H1 (cell line): Measurements from ENCODE around the gene P3H4.

ENCODE experiments used
- CREB1 ChIP-seq: IDR thresholded peaks from 2 replicates; pipeline ENCODE4 v1.6.1; 2012; ENCODE audit warnings: inconsistent platforms
- MAFK ChIP-seq: IDR thresholded peaks from 2 replicates; pipeline ENCODE4 v1.6.1; 2012; ENCODE audit warnings: low read depth, mild to moderate bottlenecking, improper control_type of control experiment, low read length
- POLR2AphosphoS5 ChIP-seq: IDR thresholded peaks from 2 replicates; pipeline ENCODE4 v1.6.1; 2011; ENCODE audit warnings: low read depth, low read length
- RAD21 ChIP-seq, 2 experiments: IDR thresholded peaks in 1 of 2; conservative IDR thresholded peaks in 1 of 2; 2 replicates each; pipeline ENCODE4 v1.6.1; 2011; ENCODE audit warnings: low read depth in 2 of 2, low read length in 2 of 2, improper control_type of control experiment in 1 of 2, inconsistent platforms in 1 of 2, mild to moderate bottlenecking in 1 of 2, moderate library complexity in 1 of 2
- RBBP5 ChIP-seq: IDR thresholded peaks from 2 replicates; pipeline ENCODE4 v1.7.1; 2012; ENCODE audit warnings: low read depth, mild to moderate bottlenecking, inconsistent platforms, low read length, moderate library complexity, borderline replicate concordance
- YY1 ChIP-seq: IDR thresholded peaks from 2 replicates; pipeline ENCODE4 v1.6.1; 2011; ENCODE audit warnings: low read depth, mild to moderate bottlenecking, low read length
- TF ChIP-seq, protein P1 (sequence below), 3 experiments: IDR thresholded peaks; 1 replicate in 2 of 3; 2 replicates in 1 of 3; pipeline versions ENCODE4 v1.5.1 to v1.6.1; 2011; ENCODE audit warnings: low read length in 3 of 3, mild to moderate bottlenecking in 3 of 3, inconsistent platforms in 2 of 3, low read depth in 1 of 3, moderate library complexity in 1 of 3; ENCODE audit not compliant: insufficient read depth in 1 of 3; ENCODE audit errors: control extremely low read depth in 1 of 3
- TF ChIP-seq, protein P2 (sequence below): IDR thresholded peaks from 2 replicates; pipeline ENCODE4 v1.6.1; 2011; ENCODE audit warnings: low read length, improper control_type of control experiment
- TF ChIP-seq, protein P3 (sequence below): IDR thresholded peaks from 2 replicates; pipeline ENCODE4 v1.6.1; 2012; ENCODE audit warnings: inconsistent platforms

GRCh38 chr17:41810659-41811548, 845 bp downstream of the P3H4 start:
- TF ChIP-seq, protein P1, sequence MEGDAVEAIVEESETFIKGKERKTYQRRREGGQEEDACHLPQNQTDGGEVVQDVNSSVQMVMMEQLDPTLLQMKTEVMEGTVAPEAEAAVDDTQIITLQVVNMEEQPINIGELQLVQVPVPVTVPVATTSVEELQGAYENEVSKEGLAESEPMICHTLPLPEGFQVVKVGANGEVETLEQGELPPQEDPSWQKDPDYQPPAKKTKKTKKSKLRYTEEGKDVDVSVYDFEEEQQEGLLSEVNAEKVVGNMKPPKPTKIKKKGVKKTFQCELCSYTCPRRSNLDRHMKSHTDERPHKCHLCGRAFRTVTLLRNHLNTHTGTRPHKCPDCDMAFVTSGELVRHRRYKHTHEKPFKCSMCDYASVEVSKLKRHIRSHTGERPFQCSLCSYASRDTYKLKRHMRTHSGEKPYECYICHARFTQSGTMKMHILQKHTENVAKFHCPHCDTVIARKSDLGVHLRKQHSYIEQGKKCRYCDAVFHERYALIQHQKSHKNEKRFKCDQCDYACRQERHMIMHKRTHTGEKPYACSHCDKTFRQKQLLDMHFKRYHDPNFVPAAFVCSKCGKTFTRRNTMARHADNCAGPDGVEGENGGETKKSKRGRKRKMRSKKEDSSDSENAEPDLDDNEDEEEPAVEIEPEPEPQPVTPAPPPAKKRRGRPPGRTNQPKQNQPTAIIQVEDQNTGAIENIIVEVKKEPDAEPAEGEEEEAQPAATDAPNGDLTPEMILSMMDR (IDR thresholded peaks at IDR 0.05; ENCODE audit: control extremely low read depth in 1 of 3, insufficient read depth in 1 of 3, low read depth in 1 of 3, low read length in 3 of 3), result no peak
- TF ChIP-seq YY1 (no peak), CREB1 (no peak), RBBP5 (no peak), RAD21 (IDR thresholded peaks at IDR 0.05 in 1 of 2, conservative IDR thresholded peaks at IDR 0.05 in 1 of 2; ENCODE audit: low read depth in 2 of 2, low read length in 2 of 2) (no peak), POLR2AphosphoS5 (no peak), MAFK (no peak)
- TF ChIP-seq, protein P2, sequence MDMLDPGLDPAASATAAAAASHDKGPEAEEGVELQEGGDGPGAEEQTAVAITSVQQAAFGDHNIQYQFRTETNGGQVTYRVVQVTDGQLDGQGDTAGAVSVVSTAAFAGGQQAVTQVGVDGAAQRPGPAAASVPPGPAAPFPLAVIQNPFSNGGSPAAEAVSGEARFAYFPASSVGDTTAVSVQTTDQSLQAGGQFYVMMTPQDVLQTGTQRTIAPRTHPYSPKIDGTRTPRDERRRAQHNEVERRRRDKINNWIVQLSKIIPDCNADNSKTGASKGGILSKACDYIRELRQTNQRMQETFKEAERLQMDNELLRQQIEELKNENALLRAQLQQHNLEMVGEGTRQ, result no peak
- TF ChIP-seq, protein P3, sequence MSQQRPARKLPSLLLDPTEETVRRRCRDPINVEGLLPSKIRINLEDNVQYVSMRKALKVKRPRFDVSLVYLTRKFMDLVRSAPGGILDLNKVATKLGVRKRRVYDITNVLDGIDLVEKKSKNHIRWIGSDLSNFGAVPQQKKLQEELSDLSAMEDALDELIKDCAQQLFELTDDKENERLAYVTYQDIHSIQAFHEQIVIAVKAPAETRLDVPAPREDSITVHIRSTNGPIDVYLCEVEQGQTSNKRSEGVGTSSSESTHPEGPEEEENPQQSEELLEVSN, result peak; percentile 55; the same call in 1 of the 2 replicates
